ENCODE results near the gene ACTN1.

- TF ChIP-seq CTCF (IDR thresholded peaks at IDR 0.05 in 4 of 5, conservative IDR thresholded peaks at IDR 0.05 in 1 of 5) (peak in 1 of 5 experiments; percentile 18), POLR2A (IDR thresholded peaks at IDR 0.05) (no peak)
These were observed 37.3 kb downstream of the ACTN1 start for GRCh38 chr14:68941820-68942219.
